ENCODE measurements around the gene SNCB.

Gene SNCB

GRCh38 chr5:176639981-176640380 lies 9.6 kb upstream of the SNCB start:
- Histone ChIP-seq H2BK12ac (ENCODE audit: low read length) (no peak overlapping the region), H3K14ac (ENCODE audit: low read length) (no peak overlapping the region), H3K4me3 (ENCODE audit: low read depth, low read length) (no peak overlapping the region), H4K12ac (ENCODE audit: low read depth, low read length) (no peak overlapping the region), H2BK5ac (ENCODE audit: low read depth, low read length, poor library complexity) (no peak overlapping the region), H4K8ac (ENCODE audit: low read depth, low read length) (no peak overlapping the region), H3K4me1 (ENCODE audit: control insufficient read depth in 1 of 2, insufficient read depth in 2 of 2, low read length in 2 of 2) (no peaks in the 10 kb centered on the region), H2AK5ac (ENCODE audit: low read length) (no peak overlapping the region), H3K23ac (ENCODE audit: low read length) (no peak overlapping the region), H2AFZ (ENCODE audit: insufficient read depth, low read length, poor library complexity) (no peak overlapping the region), H3K9ac (ENCODE audit: low read length) (no peak overlapping the region), H4K91ac (ENCODE audit: low read depth, low read length) (no peak overlapping the region), H2BK120ac (ENCODE audit: insufficient read depth, low read length, poor library complexity) (no peak overlapping the region), H3K36me3 (ENCODE audit: control insufficient read depth in 1 of 2, insufficient read depth in 2 of 2, low read length in 2 of 2) (no peaks in the 10 kb centered on the region), H3K9me3 (ENCODE audit: insufficient read depth, low read depth, low read length) (peaks cover 5% of the 10 kb centered on the region), H3K79me2 (ENCODE audit: control insufficient read depth, insufficient read depth, low read length, poor library complexity) (no peaks in the 10 kb centered on the region), H3K79me1 (ENCODE audit: low read length) (no peaks in the 10 kb centered on the region), H3K27ac (ENCODE audit: low read depth, low read length) (no peak overlapping the region), H3K4ac (ENCODE audit: low read depth, low read length) (no peak overlapping the region), H3K18ac (ENCODE audit: low read length) (no peak overlapping the region), H3K4me2 (ENCODE audit: low read length) (no peak overlapping the region), H3K27me3 (ENCODE audit: insufficient read depth, low read length) (no peaks in the 10 kb centered on the region)
- WGBS (ENCODE audit: extremely low coverage, insufficient coverage, insufficient read length) = no CpG with 5 or more reads among the region's 4 CpGs
- no peak for DNase-seq

GRCh38 chr5:176639208-176639607 lies 8.9 kb upstream of the SNCB start:
- no peak overlapping the region for H2AFZ ChIP-seq (ENCODE audit: insufficient read depth, low read length, poor library complexity)
- no peaks in the 10 kb centered on the region for H3K79me1 ChIP-seq (ENCODE audit: low read length)
- no CpG with 5 or more reads among the region's 4 CpGs for WGBS (ENCODE audit: extremely low coverage, insufficient coverage, insufficient read length)
- no peak overlapping the region for H4K91ac ChIP-seq (ENCODE audit: low read depth, low read length)
- H4K8ac ChIP-seq (ENCODE audit: low read depth, low read length) = no peak overlapping the region
- H4K12ac ChIP-seq (ENCODE audit: low read depth, low read length) = no peak overlapping the region
- H3K9me3 ChIP-seq (ENCODE audit: insufficient read depth, low read depth, low read length) = peaks cover 5% of the 10 kb centered on the region
- H3K4me3 ChIP-seq (ENCODE audit: low read depth, low read length) = no peak overlapping the region
- DNase-seq = no peak
- no peak overlapping the region for H3K9ac ChIP-seq (ENCODE audit: low read length)
- H3K4me1 ChIP-seq (ENCODE audit: control insufficient read depth in 1 of 2, insufficient read depth in 2 of 2, low read length in 2 of 2) = no peaks in the 10 kb centered on the region
- no peak overlapping the region for H3K27ac ChIP-seq (ENCODE audit: low read depth, low read length)
- H3K4me2 ChIP-seq (ENCODE audit: low read length) = no peak overlapping the region
- H2BK5ac ChIP-seq (ENCODE audit: low read depth, low read length, poor library complexity) = no peak overlapping the region
- no peaks in the 10 kb centered on the region for H3K36me3 ChIP-seq (ENCODE audit: control insufficient read depth in 1 of 2, insufficient read depth in 2 of 2, low read length in 2 of 2)
- no peak overlapping the region for H3K23ac ChIP-seq (ENCODE audit: low read length)
- H3K27me3 ChIP-seq (ENCODE audit: insufficient read depth, low read length) = no peaks in the 10 kb centered on the region
- no peaks in the 10 kb centered on the region for H3K79me2 ChIP-seq (ENCODE audit: control insufficient read depth, insufficient read depth, low read length, poor library complexity)
- H3K18ac ChIP-seq (ENCODE audit: low read length) = no peak overlapping the region
- no peak overlapping the region for H2AK5ac ChIP-seq (ENCODE audit: low read length)
- no peak overlapping the region for H2BK12ac ChIP-seq (ENCODE audit: low read length)
- H2BK120ac ChIP-seq (ENCODE audit: insufficient read depth, low read length, poor library complexity) = no peak overlapping the region
- no peak overlapping the region for H3K4ac ChIP-seq (ENCODE audit: low read depth, low read length)
- H3K14ac ChIP-seq (ENCODE audit: low read length) = no peak overlapping the region

- Histone ChIP-seq H3K23ac (ENCODE audit: low read length) (no peak overlapping the region), H3K14ac (ENCODE audit: low read length) (no peak overlapping the region), H3K9me3 (ENCODE audit: insufficient read depth, low read depth, low read length) (peaks cover 5% of the 10 kb centered on the region), H3K79me2 (ENCODE audit: control insufficient read depth, insufficient read depth, low read length, poor library complexity) (no peaks in the 10 kb centered on the region), H2AK5ac (ENCODE audit: low read length) (no peak overlapping the region), H3K4ac (ENCODE audit: low read depth, low read length) (no peak overlapping the region), H2BK5ac (ENCODE audit: low read depth, low read length, poor library complexity) (no peak overlapping the region), H3K18ac (ENCODE audit: low read length) (no peak overlapping the region), H4K91ac (ENCODE audit: low read depth, low read length) (no peak overlapping the region), H2BK120ac (ENCODE audit: insufficient read depth, low read length, poor library complexity) (no peak overlapping the region), H3K79me1 (ENCODE audit: low read length) (no peaks in the 10 kb centered on the region), H3K9ac (ENCODE audit: low read length) (no peak overlapping the region), H4K8ac (ENCODE audit: low read depth, low read length) (no peak overlapping the region), H4K12ac (ENCODE audit: low read depth, low read length) (no peak overlapping the region), H3K27me3 (ENCODE audit: insufficient read depth, low read length) (no peaks in the 10 kb centered on the region), H3K4me1 (ENCODE audit: control insufficient read depth in 1 of 2, insufficient read depth in 2 of 2, low read length in 2 of 2) (no peaks in the 10 kb centered on the region), H3K36me3 (ENCODE audit: control insufficient read depth in 1 of 2, insufficient read depth in 2 of 2, low read length in 2 of 2) (no peaks in the 10 kb centered on the region), H2BK12ac (ENCODE audit: low read length) (no peak overlapping the region), H3K4me3 (ENCODE audit: low read depth, low read length) (no peak overlapping the region), H3K27ac (ENCODE audit: low read depth, low read length) (no peak overlapping the region), H2AFZ (ENCODE audit: insufficient read depth, low read length, poor library complexity) (no peak overlapping the region), H3K4me2 (ENCODE audit: low read length) (no peak overlapping the region)
- DNase-seq = no peak
- WGBS (ENCODE audit: extremely low coverage, insufficient coverage, insufficient read length) = 100% methylated on average over 2 of the region's 3 CpGs
These were observed 8.1 kb upstream of the SNCB start for GRCh38 chr5:176638437-176638836.

GRCh38 chr5:176637556-176637955 lies 7.2 kb upstream of the SNCB start:
- WGBS (ENCODE audit: extremely low coverage, insufficient coverage, insufficient read length) = no CpG with 5 or more reads among the region's 4 CpGs
- H2BK12ac ChIP-seq (ENCODE audit: low read length) = no peak overlapping the region
- H4K91ac ChIP-seq (ENCODE audit: low read depth, low read length) = no peak overlapping the region
- no peak overlapping the region for H3K14ac ChIP-seq (ENCODE audit: low read length)
- no peak overlapping the region for H4K12ac ChIP-seq (ENCODE audit: low read depth, low read length)
- H3K4me3 ChIP-seq (ENCODE audit: low read depth, low read length) = no peak overlapping the region
- no peak overlapping the region for H2AFZ ChIP-seq (ENCODE audit: insufficient read depth, low read length, poor library complexity)
- no peaks in the 10 kb centered on the region for H3K4me1 ChIP-seq (ENCODE audit: control insufficient read depth in 1 of 2, insufficient read depth in 2 of 2, low read length in 2 of 2)
- no peak overlapping the region for H4K8ac ChIP-seq (ENCODE audit: low read depth, low read length)
- H3K9ac ChIP-seq (ENCODE audit: low read length) = no peak overlapping the region
- no peaks in the 10 kb centered on the region for H3K27me3 ChIP-seq (ENCODE audit: insufficient read depth, low read length)
- H3K4ac ChIP-seq (ENCODE audit: low read depth, low read length) = no peak overlapping the region
- H3K27ac ChIP-seq (ENCODE audit: low read depth, low read length) = no peak overlapping the region
- peaks cover 5% of the 10 kb centered on the region for H3K9me3 ChIP-seq (ENCODE audit: insufficient read depth, low read depth, low read length)
- no peak overlapping the region for H3K4me2 ChIP-seq (ENCODE audit: low read length)
- H3K18ac ChIP-seq (ENCODE audit: low read length) = no peak overlapping the region
- no peaks in the 10 kb centered on the region for H3K36me3 ChIP-seq (ENCODE audit: control insufficient read depth in 1 of 2, insufficient read depth in 2 of 2, low read length in 2 of 2)
- no peaks in the 10 kb centered on the region for H3K79me1 ChIP-seq (ENCODE audit: low read length)
- H3K23ac ChIP-seq (ENCODE audit: low read length) = no peak overlapping the region
- DNase-seq = no peak
- H3K79me2 ChIP-seq (ENCODE audit: control insufficient read depth, insufficient read depth, low read length, poor library complexity) = no peaks in the 10 kb centered on the region
- no peak overlapping the region for H2BK5ac ChIP-seq (ENCODE audit: low read depth, low read length, poor library complexity)
- H2AK5ac ChIP-seq (ENCODE audit: low read length) = no peak overlapping the region
- H2BK120ac ChIP-seq (ENCODE audit: insufficient read depth, low read length, poor library complexity) = no peak overlapping the region
